K562 (cell line): Measurements from ENCODE around the gene MAGED4. TPM values are rescaled to one million over a fixed set of nuclear protein-coding genes. Genes with fewer than 3 reads are reported as not detected.
"Not testable (repeated sequence)": the region's sequence is repeated elsewhere in the genome, so short reads cannot be mapped to it uniquely, and the experiment has no call there.

Experiments
- ATAC-seq: fragments of 200-7000 bp; cut with Tn5 transposase; 3 replicates; pipeline ENCODE4 v1.9.1; 2020; ENCODE audit warnings: moderate library complexity
- BruUV-seq: library from RNA; stranded (reverse); fragments of 400-500 nt; replicated peaks from 2 replicates; lab custom pipeline; 2021; lab: Mats Ljungman, UMichigan
- CTCF ChIA-PET: fragments of 300-600 bp; formaldehyde crosslinking; extraction: SDS; loops from one replicate; lab custom pipeline; 2021; ENCODE audit warnings: low intra/inter-chr PET ratio; lab: Yijun Ruan, JAX
- POLR2A ChIA-PET: fragments of 300-600, 350-650 bp; sonication (Branson Sonifier 250); formaldehyde crosslinking; extraction: SDS; loops from one replicate; lab custom pipeline; 2021; ENCODE audit warnings: antibody characterized with exemption, inconsistent platforms; lab: Yijun Ruan, JAX
- DNase-seq, 4 experiments: peaks; one replicate each; pipeline versions ENCODE4 v3.0.0 to v3.0.0-alpha.2; 2011 to 2018; ENCODE audit warnings: low spot score in 3 of 4, mixed read lengths in 3 of 4; ENCODE audit errors: extremely low read depth in 1 of 4
- FAIRE-seq: peaks from 2 replicates; lab custom pipeline; 2011; peaks lifted over from hg19 to GRCh38; lab: Jason Lieb, UNC
- H2AFZ ChIP-seq: 2 replicates; pipeline ENCODE4 v1.6.0; 2011; ENCODE audit warnings: low read depth, low read length, control low read depth, inconsistent platforms
- H3K27ac ChIP-seq: fragments of 200-600 bp; 3 replicates; pipeline ENCODE4 v1.8.0; 2011; ENCODE audit warnings: low read depth, mild to moderate bottlenecking, control low read depth, inconsistent platforms, low read length, moderate library complexity, mixed read lengths; ENCODE audit errors: extremely low read depth
- H3K27me3 ChIP-seq, 2 experiments: fragments of 300-600 bp in 1 of 2; 2 replicates in 1 of 2; 3 replicates in 1 of 2; pipeline versions ENCODE4 v1.6.0 to v1.8.0; 2011; ENCODE audit warnings: inconsistent platforms in 2 of 2, low read length in 2 of 2, mild to moderate bottlenecking in 1 of 2, mixed read lengths in 1 of 2, moderate library complexity in 1 of 2; ENCODE audit not compliant: control insufficient read depth in 2 of 2, insufficient read depth in 2 of 2
- H3K36me3 ChIP-seq: fragments of 300-600 bp; 3 replicates; pipeline ENCODE4 v1.8.0; 2011; ENCODE audit warnings: mild to moderate bottlenecking, low read length, inconsistent platforms; ENCODE audit not compliant: control insufficient read depth, insufficient read depth
- H3K4me1 ChIP-seq, 2 experiments: fragments of 200-600 bp in 1 of 2; replicated peaks in 1 of 2; 2 replicates in 1 of 2; 3 replicates in 1 of 2; pipeline versions ENCODE4 v1.5.1 to v1.8.0; 2011; ENCODE audit warnings: inconsistent platforms in 2 of 2, low read length in 2 of 2, mild to moderate bottlenecking in 1 of 2, mixed read lengths in 1 of 2, moderate library complexity in 1 of 2; ENCODE audit not compliant: control insufficient read depth in 2 of 2, insufficient read depth in 2 of 2
- H3K4me2 ChIP-seq: 2 replicates; pipeline ENCODE4 v1.6.1; 2011; ENCODE audit warnings: low read length, control low read depth, inconsistent platforms, mixed read lengths; ENCODE audit not compliant: insufficient read depth
- H3K4me3 ChIP-seq: fragments of 200-600 bp; sonication (generic), shearing (Covaris generic); 2 replicates; pipeline ENCODE4 v1.5.1; 2016; ENCODE audit warnings: control low read depth, inconsistent platforms
- H3K79me2 ChIP-seq: fragments of 200-600 bp; 3 replicates; pipeline ENCODE4 v1.8.0; 2011; ENCODE audit warnings: low read length, inconsistent platforms; ENCODE audit not compliant: control insufficient read depth, insufficient read depth
- H3K9ac ChIP-seq, 2 experiments: 2 replicates each; pipeline versions ENCODE4 v1.6.0 to v1.6.1; 2011; ENCODE audit warnings: low read depth in 2 of 2, low read length in 2 of 2, control low read depth in 1 of 2, inconsistent platforms in 1 of 2, mild to moderate bottlenecking in 1 of 2, mixed read lengths in 1 of 2; ENCODE audit not compliant: insufficient read depth in 1 of 2
- H3K9me1 ChIP-seq: one replicate; pipeline ENCODE4 v1.6.0; 2011; ENCODE audit warnings: inconsistent platforms, mild to moderate bottlenecking, low read length, moderate library complexity; ENCODE audit not compliant: control insufficient read depth, insufficient read depth
- H3K9me3 ChIP-seq: replicated peaks from 2 replicates; pipeline ENCODE4 v1.5.1; 2011; ENCODE audit warnings: low read depth, low read length, inconsistent platforms; ENCODE audit not compliant: control insufficient read depth, insufficient read depth
- H4K20me1 ChIP-seq: replicated peaks from 2 replicates; pipeline ENCODE4 v1.6.1; 2011; ENCODE audit warnings: low read length, inconsistent platforms, mixed read lengths; ENCODE audit not compliant: control insufficient read depth, insufficient read depth
- WGBS: fragments of 100-300 bp; shearing (Covaris generic); methylation state at CpG from one replicate; pipeline ENCODE4 v1.1.6; 2016; ENCODE audit warnings: low coverage, mixed read lengths; ENCODE audit not compliant: insufficient coverage; ENCODE audit errors: missing lambda C conversion rate; 5-methylcytosine and 5-hydroxymethylcytosine counted together
- in situ Hi-C: fragments of 300-500 bp; cut with MboI; formaldehyde crosslinking; loops from 4 replicates; pipeline ENCODE4 v1.15.0; 2018; ENCODE audit warnings: inconsistent platforms, mixed read lengths
- intact Hi-C: fragments of 100-400 bp; cut with micrococcal nuclease; formaldehyde crosslinking; loops from 2 replicates; pipeline ENCODE4 v1.14.2; 2022
- polyA plus RNA-seq, 8 experiments: library from polyadenylated mRNA; depleted of rRNA in 4 of 8; stranded (reverse) in 5 of 8; unstranded in 3 of 8; fragments of >200 nt; fragmentation: Nextera tagmentation in 2 of 8; fragmentation: Illumina TruSeq in 1 of 8; extraction: Ambion mirVana in 2 of 8; extraction: Trizol in 1 of 8; gene quantifications; 2 replicates each; pipeline versions ENCODE4 v1.2.1 to v1.2.3, GENCODE V29; 2011 to 2014; ENCODE audit warnings: inconsistent platforms in 1 of 8, missing spikeins in 1 of 8
- total RNA-seq, 7 experiments: library from RNA; depleted of rRNA in 6 of 7; stranded (reverse); fragments of >200 nt in 6 of 7; fragmentation: Illumina TruSeq in 2 of 7; extraction: Trizol in 2 of 7; gene quantifications; 2 replicates each; pipeline versions ENCODE4 v1.2.1 to v1.2.3, GENCODE V29; 2011 to 2021; ENCODE audit warnings: low replicate concordance in 1 of 7

MAGED4 gene
- total and polyA plus RNA-seq, 9 of the 15 experiments (the other 6 are each of a cell fraction or from before 2014, with no cell fraction given) = not detected

DNA sequence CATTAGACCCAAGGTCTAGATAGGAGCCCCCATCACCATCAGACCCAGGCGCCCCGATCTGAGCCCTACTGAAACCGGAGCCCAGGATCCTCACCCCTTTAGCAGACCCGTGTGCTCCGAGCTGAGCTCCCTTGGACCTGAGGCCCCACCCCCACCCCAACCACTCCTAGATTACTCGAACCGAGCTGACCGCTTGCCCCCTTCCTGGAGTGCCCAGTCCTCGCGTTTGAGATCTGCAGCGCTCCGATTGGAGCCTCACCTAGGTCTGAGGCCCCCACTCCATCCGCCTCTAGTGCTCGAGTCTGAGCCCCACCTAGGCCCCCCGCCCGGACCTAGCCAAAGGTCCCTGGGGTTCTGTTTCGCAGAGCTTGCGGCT lies 378 bp downstream of the MAGED4 start:
- H3K79me2 ChIP-seq, H3K4me1 ChIP-seq, H2AFZ ChIP-seq, H3K4me3 ChIP-seq, CTCF ChIA-PET, H3K27me3 ChIP-seq, intact Hi-C loops, H3K9me3 ChIP-seq, BruUV-seq, H3K36me3 ChIP-seq, in situ Hi-C loops, ATAC-seq, POLR2A ChIA-PET, H3K4me2 ChIP-seq, DNase-seq, H3K9ac ChIP-seq, H3K27ac ChIP-seq, FAIRE-seq, H4K20me1 ChIP-seq, H3K9me1 ChIP-seq: not testable (repeated sequence)
- WGBS = no CpG with 5 or more reads among the region's 18 CpGs

DNA sequence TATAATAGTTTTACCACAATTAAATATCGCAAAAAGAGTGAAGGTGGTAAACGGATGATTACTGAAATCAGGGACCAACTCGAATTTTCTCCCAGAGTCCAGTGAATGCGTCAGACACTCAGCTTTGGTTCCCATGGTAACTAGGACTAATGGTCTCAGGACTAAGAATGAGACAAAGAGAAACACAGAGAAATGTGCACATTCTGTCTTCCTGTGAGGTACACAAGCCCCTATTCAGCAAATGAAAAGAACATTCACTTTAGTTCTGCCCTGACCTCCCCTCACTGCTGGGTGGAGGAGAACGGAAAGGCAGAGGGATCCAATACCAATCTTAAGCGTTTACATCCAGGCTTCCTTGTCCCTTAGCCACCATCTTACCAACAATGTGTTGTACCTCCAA lies 26.7 kb downstream of the MAGED4 start:
- H3K27me3 ChIP-seq, H3K4me1 ChIP-seq, CTCF ChIA-PET, BruUV-seq, H3K27ac ChIP-seq, H3K4me2 ChIP-seq, POLR2A ChIA-PET, H2AFZ ChIP-seq, DNase-seq, H3K9ac ChIP-seq, H4K20me1 ChIP-seq, H3K9me3 ChIP-seq, H3K79me2 ChIP-seq, in situ Hi-C loops, H3K4me3 ChIP-seq, H3K36me3 ChIP-seq, ATAC-seq, FAIRE-seq, H3K9me1 ChIP-seq, intact Hi-C loops: not testable (repeated sequence)
- WGBS = no CpG with 5 or more reads among the region's 6 CpGs
